ENCODE measurements around the gene BMPR1B. TPM values are rescaled to one million over a fixed set of nuclear protein-coding genes. Genes with fewer than 3 reads are reported as not detected.

Gene BMPR1B
- total and polyA plus RNA-seq, 9 of the 15 experiments (the other 6 are each of a cell fraction or from before 2014, with no cell fraction given) = 0.01 TPM; not detected in 8

DNA sequence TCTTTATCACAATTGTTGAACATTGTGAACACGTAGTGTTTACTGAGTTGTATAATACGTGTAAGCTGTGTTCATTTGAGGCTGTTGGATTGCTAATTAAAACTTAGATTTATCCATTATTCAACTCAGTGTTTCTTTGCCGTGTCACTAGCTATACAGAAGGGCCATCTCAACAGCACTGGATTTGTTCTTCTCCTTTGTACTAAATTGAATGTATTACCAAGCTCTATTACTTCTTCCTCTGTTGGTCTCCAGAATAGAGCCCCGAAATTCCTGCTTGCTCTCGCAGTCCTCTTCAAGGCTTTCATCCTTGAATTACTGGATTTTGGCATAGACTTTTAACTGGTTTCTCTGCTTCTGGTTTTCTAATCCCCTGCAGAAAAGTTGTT lies 182.8 kb downstream of the BMPR1B start (continued):
- TF ChIP-seq LARP7 (IDR thresholded peaks at IDR 0.05) (no peak), TAF1 (IDR thresholded peaks at IDR 0.05; ENCODE audit: control insufficient read depth, extremely low read depth, insufficient read depth, low read length, severe bottlenecking) (no peak)

DNA sequence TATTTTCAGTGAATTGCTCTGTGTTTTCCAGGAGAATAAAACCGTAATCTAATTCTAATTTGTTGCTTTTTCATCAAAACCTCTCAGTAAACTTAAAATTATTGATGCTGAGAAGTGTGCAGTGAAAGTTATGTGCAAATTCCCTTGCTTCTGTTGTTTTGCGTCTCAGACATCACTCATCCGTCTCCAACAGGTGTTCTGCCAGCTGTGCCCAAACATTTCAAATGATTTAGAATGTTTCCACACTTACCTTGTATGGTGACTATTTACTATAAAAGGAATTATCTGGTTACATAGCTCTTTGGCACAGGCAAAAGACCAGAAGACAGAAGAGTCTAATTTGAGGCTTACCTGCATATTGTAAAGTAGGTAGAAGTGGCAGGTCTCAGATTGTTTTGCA lies 184.0 kb downstream of the BMPR1B start:
- WGBS (ENCODE audit: insufficient coverage, low coverage, missing lambda C conversion rate) = 0% methylated on average over 3 of the region's 3 CpGs
- no peak for TF ChIP-seq TEAD4 (IDR thresholded peaks at IDR 0.05; ENCODE audit: low read length)
- TF ChIP-seq TEAD4 (CRISPR knock-in tag; IDR thresholded peaks at IDR 0.05; ENCODE audit: borderline replicate concordance) = no peak
- TF ChIP-seq, protein P1, sequence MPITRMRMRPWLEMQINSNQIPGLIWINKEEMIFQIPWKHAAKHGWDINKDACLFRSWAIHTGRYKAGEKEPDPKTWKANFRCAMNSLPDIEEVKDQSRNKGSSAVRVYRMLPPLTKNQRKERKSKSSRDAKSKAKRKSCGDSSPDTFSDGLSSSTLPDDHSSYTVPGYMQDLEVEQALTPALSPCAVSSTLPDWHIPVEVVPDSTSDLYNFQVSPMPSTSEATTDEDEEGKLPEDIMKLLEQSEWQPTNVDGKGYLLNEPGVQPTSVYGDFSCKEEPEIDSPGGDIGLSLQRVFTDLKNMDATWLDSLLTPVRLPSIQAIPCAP (CRISPR knock-in tag; IDR thresholded peaks at IDR 0.05; ENCODE audit: borderline replicate concordance) = no peak
- TF ChIP-seq, protein P2, sequence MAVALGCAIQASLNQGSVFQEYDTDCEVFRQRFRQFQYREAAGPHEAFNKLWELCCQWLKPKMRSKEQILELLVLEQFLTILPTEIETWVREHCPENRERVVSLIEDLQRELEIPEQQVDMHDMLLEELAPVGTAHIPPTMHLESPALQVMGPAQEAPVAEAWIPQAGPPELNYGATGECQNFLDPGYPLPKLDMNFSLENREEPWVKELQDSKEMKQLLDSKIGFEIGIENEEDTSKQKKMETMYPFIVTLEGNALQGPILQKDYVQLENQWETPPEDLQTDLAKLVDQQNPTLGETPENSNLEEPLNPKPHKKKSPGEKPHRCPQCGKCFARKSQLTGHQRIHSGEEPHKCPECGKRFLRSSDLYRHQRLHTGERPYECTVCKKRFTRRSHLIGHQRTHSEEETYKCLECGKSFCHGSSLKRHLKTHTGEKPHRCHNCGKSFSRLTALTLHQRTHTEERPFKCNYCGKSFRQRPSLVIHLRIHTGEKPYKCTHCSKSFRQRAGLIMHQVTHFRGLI (CRISPR knock-in tag; IDR thresholded peaks at IDR 0.05) = no peak
- no peak for TF ChIP-seq MECOM (CRISPR knock-in tag; IDR thresholded peaks at IDR 0.05)
- Histone ChIP-seq H3K79me2 (ENCODE audit: control insufficient read depth, insufficient read depth, low read length) (no peaks in the 10 kb centered on the region), H3K4me3 (no peak overlapping the region), H3K36me3 (ENCODE audit: control insufficient read depth, insufficient read depth, low read length) (no peaks in the 10 kb centered on the region), H3K27ac (ENCODE audit: extremely low read depth, low read depth, low read length) (no peak overlapping the region), H3K9ac (ENCODE audit: insufficient read depth in 1 of 2, low read depth in 2 of 2, low read length in 2 of 2) (no peak overlapping the region), H3K9me3 (replicated peaks; ENCODE audit: control insufficient read depth, insufficient read depth, low read depth, low read length) (no peaks in the 10 kb centered on the region), H3K4me2 (ENCODE audit: insufficient read depth, low read length) (no peak overlapping the region), H3K4me1 (replicated peaks in 1 of 2; ENCODE audit: control insufficient read depth in 2 of 2, insufficient read depth in 2 of 2, low read length in 2 of 2) (no peaks in the 10 kb centered on the region), H3K9me1 (ENCODE audit: control insufficient read depth, insufficient read depth, low read length) (no peaks in the 10 kb centered on the region), H3K27me3 (ENCODE audit: control insufficient read depth in 2 of 2, insufficient read depth in 2 of 2, low read length in 2 of 2) (peaks cover 0 to 2% of the 10 kb centered on the region in 2 experiments; a peak in 1 of 5 replicates), H4K20me1 (replicated peaks; ENCODE audit: control insufficient read depth, insufficient read depth, low read length) (no peaks in the 10 kb centered on the region), H2AFZ (ENCODE audit: low read depth, low read length) (no peak overlapping the region)
- no TSS peak for BruUV-seq (replicated peaks)
- ChIA-PET POLR2A (no interaction called here), CTCF (ENCODE audit: low intra/inter-chr PET ratio) (no interaction called here)
- ATAC-seq (no peak), DNase-seq (ENCODE audit: extremely low read depth in 1 of 4, low spot score in 3 of 4) (no peak), FAIRE-seq (no peak)
- intact Hi-C loops (cut with micrococcal nuclease) (no loop called here), in situ Hi-C loops (cut with MboI) (no loop called here)
